IPS-NIHi11 (cell line): ENCODE results near the gene PDE8A.

Experiments used
- DNase-seq: peaks from one replicate; pipeline ENCODE4 v3.0.0; 2012; ENCODE audit warnings: mixed read lengths, low spot score

Gene PDE8A

GRCh38 chr15:85088300-85088699 lies 106.6 kb downstream of the PDE8A start:
- DNase-seq, result no peak

GRCh38 chr15:85089929-85090597 lies 108.4 kb downstream of the PDE8A start:
- no peak for DNase-seq

GRCh38 chr15:85091990-85092389 lies 110.3 kb downstream of the PDE8A start:
- no peak for DNase-seq

GRCh38 chr15:85094685-85095084 lies 113.0 kb downstream of the PDE8A start:
- no peak for DNase-seq

- DNase-seq, result no peak
These were observed 113.9 kb downstream of the PDE8A start for GRCh38 chr15:85095566-85095965.

- no peak for DNase-seq
These were observed 115.6 kb downstream of the PDE8A start for GRCh38 chr15:85097250-85097649.

- no peak for DNase-seq
These were observed 116.1 kb downstream of the PDE8A start for GRCh38 chr15:85097725-85098124.

- no peak for DNase-seq
These were observed 117.6 kb downstream of the PDE8A start for GRCh38 chr15:85099195-85099803.

GRCh38 chr15:85100186-85100937 lies 118.7 kb downstream of the PDE8A start:
- no peak for DNase-seq

GRCh38 chr15:85104584-85104983 lies 122.9 kb downstream of the PDE8A start:
- no peak for DNase-seq

GRCh38 chr15:85108136-85108535 lies 126.5 kb downstream of the PDE8A start:
- no peak for DNase-seq

GRCh38 chr15:85109333-85109732 lies 127.7 kb downstream of the PDE8A start:
- DNase-seq, result no peak

GRCh38 chr15:85112997-85113396 lies 131.3 kb downstream of the PDE8A start:
- DNase-seq, result no peak

GRCh38 chr15:85114886-85115285 lies 133.2 kb downstream of the PDE8A start:
- no peak for DNase-seq

GRCh38 chr15:85116066-85116465 lies 134.4 kb downstream of the PDE8A start:
- DNase-seq, result no peak

- no peak for DNase-seq
These were observed 134.8 kb downstream of the PDE8A start for GRCh38 chr15:85116494-85116893.

GRCh38 chr15:85116925-85117646 lies 135.4 kb downstream of the PDE8A start:
- DNase-seq, result no peak

GRCh38 chr15:85118173-85118572 lies 136.5 kb downstream of the PDE8A start:
- DNase-seq, result no peak

- no peak for DNase-seq
These were observed 136.9 kb downstream of the PDE8A start for GRCh38 chr15:85118581-85118980.

- DNase-seq, result no peak
These were observed 138.9 kb downstream of the PDE8A start for GRCh38 chr15:85120351-85121113.

GRCh38 chr15:85124173-85124572 lies 142.5 kb downstream of the PDE8A start:
- no peak for DNase-seq
